NCI-H345 treated with DMSO at 0.1 percent for 48 hours (cell line): ENCODE measurements around the gene RBPJ.
A peak's percentile ranks its signal among the peaks of the same experiment; 100 is the strongest.
"Not testable (repeated sequence)": the region's sequence is repeated elsewhere in the genome, so short reads cannot be mapped to it uniquely, and the experiment has no call there.

ENCODE experiments used
- DNase-seq: peaks from one replicate; lab custom pipeline; 2025; ENCODE audit not compliant: unreplicated experiment; lab: John Stamatoyannopoulos, UW

Gene RBPJ

DNA sequence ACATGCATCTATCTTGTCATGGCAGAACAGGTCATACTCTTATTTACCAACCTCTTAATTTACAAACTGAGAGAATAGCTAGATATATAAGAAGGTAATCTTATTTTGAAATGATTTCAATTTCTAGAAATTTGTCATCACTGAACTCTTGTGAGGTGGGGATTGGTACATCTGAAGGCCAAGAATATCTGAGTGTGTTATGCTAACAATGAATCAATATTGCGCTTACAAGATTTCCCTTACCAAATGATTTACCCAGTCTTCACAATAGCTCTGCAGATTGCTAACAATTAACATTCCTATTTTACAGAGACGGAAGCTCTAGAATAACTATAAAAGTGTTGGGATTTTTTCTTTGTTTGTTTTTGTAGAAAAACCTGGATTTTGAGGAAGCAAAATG lies 48.3 kb downstream of the RBPJ start:
- no peak for DNase-seq

DNA sequence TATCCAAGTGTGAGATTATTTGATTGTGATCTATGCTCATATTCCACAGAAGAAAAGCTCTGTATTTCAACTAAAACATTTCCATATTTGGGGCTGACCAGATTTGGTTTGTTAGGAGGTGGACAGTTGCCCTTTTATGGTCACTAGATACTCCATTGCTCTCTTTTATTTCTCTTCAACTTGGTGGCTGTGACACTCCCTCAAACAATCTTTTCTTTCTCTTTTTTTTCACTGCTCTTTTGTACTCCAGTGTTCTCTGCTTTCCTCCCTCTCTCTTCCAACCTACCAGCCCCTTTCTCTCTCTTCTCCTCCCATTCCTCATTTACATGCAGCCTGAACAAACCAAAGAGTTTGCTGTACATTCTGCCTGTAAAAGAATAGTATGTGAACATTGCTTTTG lies 48.8 kb downstream of the RBPJ start:
- DNase-seq, result no peak

DNA sequence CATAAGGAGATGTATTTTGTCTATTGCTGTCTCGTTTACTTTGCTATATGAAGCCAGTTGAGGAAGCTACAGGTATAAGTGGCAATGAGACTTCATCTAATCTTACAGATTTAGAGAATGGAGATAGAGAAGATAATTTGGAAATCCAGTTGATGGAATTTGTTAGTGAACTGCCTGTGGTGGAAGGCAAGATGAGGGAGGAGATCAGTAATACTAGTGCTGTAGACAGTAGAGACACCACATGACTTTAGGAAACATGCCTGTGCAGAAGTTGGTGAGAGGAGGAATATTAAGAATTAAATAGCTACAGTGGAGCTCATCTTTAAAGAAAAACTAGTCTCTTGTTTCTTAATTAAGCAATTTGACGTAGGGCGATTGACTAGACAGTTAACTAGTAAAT lies 51.3 kb downstream of the RBPJ start:
- no peak for DNase-seq

DNA sequence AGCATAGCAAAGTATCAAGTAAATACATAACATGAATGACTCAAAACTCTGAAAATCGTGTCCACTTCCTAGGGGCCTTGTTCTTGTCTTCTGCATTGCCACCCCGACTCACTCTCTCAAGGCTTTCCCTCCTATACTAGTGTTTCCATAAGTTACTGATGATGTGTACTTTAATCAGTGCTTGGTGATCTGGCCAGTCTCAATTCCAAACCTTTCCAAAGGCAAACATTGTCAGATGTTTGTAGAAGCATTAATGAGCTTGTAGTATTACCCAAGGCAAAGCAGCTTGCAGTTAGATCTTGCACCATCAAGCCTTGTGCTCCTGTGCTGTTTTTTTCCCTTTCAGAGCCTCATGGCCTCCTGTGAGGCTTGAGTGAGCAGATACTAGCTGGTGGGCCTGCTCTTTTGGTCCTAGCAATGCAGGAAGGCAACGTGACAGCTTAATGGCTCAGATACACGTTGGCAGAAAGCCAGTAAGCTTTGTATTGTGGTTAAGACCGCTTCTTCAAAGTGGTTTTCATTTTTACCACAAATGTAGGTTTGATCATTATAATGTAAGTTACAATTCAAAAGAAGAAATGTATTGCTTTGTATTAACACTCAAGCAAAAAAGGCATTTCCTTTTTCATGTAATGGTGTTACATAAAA lies 51.8 kb downstream of the RBPJ start:
- peak; percentile 23 for DNase-seq

DNA sequence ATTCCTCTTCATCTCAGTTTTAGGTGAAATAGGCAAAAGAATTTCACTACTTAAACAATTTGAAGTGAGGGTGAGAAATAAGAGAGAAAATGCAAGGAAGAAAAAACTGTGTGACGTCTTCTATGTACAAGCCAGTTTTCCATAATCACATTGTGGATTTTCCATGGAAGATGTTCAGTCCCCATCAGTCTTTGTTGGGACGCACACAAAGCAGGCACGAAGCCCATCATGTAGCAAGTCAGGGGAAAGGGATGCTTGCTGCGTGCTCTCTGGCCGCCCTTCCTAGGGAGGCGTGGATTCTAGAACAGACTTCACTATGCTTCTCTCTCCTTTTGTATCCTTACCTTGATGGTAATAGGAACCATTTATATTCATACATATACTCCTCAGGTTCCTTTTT lies 54.7 kb downstream of the RBPJ start:
- no peak for DNase-seq

DNA sequence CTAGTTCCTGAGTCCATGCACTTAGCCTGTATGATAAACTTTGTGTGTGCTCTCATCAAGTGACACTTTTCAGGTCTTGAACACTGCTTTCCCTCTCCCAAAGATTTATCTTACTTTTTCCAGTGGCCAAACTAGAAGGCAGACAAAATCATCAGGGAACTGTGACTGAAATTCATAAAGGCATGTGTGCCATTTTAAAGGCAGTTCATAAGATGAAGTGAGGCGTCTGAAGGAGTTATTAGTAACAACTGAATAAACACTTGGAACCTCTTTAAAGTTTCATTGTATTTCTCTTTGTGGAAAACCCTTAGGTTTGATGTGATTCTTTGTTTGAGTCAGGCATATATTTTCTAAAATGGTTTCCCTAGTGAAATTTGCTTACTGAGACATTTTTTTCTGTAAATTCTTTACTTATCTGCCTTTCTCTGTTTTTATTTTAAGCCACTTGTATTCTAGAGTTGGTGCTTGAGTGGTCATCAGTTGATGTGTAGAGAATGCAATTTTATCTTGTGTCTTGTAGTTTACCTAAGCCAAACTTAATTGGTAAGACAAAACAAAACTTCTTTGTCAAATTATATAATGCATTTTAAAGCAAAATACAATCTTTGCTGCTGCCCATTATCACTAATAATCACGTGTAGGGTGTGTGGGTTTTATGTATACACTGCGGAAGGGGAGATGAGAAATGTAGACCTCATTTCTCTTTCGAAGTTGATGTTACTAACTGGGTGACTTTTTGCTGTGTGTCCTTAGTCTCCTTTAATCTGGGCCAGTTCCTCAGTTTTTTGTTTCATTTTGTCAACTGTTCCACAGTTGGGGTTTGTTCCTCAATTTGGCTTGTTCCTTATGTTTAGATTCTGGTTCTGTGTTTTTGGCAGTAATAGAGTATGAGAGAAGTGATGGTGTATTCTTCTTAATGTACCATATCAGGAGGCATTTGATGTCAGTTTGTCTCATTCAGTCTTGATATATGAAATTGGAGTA lies 56.8 kb downstream of the RBPJ start:
- no peak for DNase-seq

DNA sequence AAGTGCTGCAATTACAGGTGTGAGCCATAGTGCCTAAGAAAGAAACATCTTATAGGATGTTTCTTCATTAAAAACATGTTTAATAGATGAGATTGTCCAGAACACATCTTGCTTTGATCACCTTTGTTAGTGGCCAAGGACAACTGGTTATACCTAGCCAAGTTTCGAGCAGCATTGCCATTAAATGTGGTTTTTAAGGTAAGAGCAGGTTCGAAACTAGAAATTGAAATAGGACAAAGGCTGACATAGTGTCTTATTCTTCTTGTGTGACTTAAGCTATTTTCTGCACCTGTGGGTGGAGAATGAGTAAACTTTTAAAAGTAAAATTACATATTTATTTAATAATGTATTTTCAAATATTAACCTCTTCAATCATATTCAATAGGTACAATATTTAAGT lies 59.0 kb downstream of the RBPJ start:
- DNase-seq, result no peak

DNA sequence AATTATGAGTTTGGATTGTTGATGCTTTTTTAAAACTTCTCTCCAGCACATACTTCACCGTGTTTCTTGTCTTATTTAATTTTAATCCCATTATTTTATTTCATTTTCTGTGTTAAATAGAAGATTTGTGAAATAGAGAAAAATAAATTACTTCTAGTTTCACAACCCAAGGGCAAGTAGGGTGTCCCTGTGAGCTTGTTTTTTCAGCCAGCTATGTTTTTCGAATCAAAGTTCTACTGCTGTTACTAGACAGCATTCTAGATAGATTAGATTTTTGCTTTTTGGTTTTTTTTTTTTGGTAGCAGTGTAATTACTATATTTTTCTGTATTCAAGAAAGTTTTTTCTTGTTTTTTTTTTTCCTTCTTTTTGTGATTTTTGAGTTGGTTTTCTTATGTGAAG lies 59.9 kb downstream of the RBPJ start:
- no peak for DNase-seq

DNA sequence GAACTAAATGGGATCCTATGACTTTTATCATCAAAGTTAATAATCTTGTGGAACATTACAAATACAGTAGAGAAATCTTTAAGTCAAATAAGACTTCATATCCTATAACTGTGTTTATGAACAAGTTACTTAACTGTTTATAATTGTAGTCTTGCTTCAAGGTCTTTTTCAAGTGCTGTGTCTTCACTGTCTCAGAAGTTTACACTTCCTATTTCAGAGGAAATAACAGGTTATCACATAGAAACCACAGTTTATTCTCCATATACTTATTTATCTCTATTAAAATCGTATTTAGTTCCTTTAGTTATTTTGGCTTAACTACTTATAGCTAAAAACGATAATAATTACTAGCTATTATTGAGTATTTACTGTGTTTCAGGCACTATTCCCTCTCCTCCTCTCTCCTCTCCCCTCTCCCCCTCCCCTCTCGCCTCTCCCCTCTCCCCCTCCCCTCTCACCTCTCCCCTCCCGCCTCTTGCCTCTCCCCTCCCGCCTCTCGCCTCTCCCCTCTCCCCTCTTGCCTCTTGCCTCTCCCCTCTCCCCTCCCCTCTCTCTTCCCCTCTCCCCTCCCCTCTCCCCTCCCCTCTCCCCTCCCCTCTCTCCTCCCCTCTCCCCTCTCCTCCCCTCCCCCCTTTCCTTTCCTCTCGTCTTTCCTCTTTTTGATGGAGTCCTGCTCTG lies 63.7 kb downstream of the RBPJ start:
- DNase-seq, result no peak

DNA sequence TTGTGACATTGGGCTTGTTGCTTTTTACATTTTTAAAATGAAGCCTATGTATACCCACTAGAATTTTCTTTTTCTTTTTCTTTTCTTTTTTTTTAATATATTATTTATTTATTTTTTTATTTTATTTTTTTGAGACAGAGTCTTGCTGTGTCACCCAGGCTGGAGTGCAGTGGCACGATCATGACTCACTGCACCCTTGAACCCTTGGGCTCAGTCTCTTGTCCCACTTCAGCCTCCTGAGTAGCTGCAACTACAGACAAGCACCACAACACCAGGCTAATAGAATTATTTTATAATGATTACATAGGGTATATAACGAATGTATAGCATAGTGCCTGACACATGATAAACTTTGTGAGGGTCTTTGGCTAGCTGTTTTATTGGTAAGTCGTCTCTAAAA lies 64.9 kb downstream of the RBPJ start:
- no peak for DNase-seq

DNA sequence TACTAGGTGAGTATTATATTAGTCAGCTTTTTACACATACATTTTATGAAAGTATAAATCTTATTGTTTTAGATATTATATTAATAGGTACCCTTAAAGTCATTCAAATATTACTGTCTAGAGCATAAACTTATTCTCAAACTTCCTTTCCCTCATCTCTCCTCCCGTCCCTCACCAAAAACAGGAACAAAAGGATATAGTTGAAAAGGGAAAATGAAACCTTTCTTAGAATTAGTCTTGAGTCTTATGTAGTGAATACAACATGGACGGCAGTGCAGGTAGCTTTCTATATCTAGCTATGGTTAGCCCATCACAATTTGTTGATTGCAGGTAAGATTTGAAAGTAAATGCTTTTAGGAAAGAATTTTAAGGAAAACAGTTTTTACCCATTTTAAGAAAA lies 65.6 kb downstream of the RBPJ start:
- no peak for DNase-seq

DNA sequence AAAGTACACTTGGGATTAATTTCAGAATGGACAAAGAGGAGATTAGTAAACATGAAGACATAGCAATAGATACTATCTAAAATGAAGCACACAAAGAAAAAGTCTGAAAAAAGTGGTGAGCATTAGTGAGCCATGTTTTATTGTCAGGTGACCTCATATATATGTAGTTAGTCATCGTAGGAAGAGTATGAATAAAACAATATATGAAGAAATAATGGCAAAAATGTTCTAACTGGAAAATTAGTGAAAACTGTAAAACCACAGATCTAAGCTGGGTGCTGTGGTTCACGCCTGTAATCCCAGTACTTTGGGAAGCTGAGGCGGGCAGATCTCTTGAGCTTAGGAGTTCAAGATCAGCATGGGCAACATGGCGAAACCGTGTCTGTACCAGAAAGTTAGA lies 67.9 kb downstream of the RBPJ start:
- no peak for DNase-seq

DNA sequence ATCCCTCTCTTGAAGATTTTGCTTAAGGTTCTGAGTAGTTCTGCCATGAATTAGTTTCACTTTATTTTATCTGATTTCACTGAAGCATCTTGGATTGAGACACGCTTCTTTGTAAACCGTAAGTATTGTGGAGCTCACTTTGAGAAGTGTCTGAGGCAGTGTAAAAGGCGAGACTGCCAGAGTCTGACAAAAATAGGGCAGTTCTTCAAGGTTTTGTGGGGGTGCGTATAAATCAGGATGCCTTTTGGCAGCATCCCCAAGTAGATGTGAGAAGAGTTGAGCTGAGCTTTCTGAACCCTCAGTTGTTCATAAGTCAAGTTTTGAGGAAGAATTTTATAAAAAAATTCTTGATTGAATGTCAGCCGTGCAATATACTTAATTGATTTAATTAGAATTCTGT lies 76.3 kb downstream of the RBPJ start:
- no peak for DNase-seq

DNA sequence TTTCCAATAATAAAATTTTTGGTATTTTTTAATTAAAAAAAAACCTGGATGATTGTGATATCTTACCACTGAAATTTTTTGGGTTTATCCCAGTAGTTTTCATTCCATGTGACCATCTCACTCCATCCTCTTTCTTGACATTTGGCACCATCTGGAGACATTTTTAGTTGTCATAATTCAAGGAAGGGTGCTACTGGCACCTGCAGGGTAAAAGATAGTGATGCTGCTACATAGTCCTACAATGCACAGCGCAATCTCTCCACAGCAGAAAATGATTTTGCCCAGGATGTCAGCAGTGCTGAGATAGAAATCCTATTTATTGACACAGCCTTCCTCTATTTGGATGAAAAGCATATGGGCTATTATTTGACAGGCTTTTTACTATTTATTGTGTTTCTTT lies 79.3 kb downstream of the RBPJ start:
- DNase-seq, result no peak

DNA sequence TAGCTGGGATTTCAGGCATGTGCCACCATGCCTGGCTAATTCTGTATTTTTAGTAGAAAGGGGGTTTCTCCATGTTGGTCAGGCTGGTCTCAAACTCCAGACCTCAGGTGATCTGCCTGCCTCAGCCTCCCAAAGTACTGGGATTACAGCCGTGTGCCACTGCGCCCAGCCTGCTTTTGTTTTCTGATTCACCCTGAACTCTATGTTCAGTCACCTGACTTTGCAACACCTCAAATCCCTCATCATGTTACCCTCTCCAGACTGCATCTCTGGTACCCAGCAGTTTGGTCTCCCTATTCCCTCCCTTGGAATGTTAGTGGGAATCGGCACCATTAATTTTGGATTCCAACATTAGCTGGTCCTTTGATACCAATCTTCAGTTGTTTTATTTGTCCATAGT lies 81.2 kb downstream of the RBPJ start:
- DNase-seq, result not testable (repeated sequence)

DNA sequence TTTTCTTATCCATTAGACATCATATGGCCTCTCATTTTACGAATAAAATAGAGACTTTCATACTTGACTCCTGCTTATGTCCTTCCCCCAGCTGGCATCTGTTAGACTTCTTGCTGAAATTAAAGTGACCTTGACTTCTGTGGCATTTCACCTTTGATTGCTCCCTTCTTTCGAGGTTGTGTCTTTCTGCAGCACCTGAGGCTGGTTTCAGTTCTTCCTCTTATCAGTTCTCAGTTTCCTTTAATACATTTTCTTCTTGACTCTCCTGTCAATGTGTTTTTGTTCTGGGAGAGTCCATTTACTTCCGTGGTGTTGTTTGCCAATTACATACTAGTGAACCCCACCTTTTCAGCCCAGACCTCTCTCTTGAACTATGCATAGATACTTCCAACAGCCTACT lies 81.6 kb downstream of the RBPJ start:
- no peak for DNase-seq

DNA sequence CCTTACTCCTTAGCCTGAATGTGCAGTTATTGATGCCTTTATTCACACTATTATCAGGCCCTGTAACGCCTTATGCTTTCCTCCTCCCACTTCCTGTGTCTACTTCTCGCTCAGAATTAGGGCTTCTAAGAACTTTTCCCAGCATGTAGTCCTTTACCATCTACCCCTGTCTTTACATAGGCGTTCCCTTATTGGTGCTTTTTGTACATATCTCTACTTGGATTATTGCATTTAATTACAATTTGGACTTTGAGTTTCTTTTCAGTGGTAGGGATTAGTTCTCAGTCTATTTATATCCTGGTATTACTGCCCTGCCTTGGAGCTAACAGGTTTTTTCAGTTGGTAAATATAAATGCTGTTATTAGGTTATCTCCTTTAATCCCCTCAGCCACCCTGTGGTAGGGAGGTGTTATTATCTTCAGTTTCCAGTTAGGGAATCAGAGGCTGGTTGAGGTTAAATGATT lies 84.0 kb downstream of the RBPJ start:
- DNase-seq, result no peak

DNA sequence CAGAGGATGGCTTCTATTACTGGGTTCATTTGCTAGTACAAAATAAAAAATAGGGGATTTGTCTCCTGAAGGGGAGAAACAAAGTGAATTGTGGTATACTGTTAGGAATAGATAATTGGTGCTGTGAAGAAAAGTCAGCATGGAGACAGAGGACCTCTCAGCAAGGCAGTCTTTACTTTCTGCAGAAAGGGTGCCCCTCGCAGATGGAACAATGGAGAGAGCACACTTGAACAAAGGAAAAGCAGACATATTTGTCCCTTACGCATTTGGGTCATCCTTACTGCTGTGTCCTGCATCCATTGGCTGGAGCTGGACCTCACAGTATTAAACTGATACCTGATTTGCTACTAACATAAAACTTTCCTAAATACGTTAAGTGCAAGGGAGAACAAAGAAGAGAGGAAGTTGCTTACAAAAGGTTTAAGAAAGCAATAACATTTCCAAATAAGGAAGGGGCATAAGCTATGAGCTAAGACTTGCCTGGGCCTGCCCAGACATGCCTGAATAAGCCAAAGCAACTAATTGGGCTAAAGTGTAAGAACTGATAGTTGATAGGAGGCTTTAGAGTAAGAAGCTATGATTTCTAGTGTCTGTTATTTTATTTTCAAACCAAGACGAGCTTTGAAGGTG lies 85.6 kb downstream of the RBPJ start:
- no peak for DNase-seq

DNA sequence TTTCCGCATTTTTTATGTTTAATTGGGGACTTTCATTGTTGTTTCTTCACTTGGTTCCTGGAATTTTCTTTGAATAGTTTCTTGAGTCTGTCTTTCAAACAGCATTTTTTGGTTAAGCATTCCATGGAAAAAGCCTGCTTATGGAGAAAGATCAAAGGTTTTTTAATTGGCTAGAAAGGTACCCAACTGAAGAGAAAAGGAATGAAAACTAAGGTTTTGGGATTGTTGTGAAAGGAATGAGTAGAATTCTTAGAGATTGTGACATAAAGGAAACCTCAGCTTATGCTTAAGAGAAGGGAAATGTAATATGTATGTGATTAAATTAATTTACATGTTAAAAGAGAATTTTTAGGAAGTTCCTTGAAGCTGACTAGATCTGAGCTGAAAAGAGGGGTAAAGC lies 86.7 kb downstream of the RBPJ start:
- DNase-seq, result no peak

DNA sequence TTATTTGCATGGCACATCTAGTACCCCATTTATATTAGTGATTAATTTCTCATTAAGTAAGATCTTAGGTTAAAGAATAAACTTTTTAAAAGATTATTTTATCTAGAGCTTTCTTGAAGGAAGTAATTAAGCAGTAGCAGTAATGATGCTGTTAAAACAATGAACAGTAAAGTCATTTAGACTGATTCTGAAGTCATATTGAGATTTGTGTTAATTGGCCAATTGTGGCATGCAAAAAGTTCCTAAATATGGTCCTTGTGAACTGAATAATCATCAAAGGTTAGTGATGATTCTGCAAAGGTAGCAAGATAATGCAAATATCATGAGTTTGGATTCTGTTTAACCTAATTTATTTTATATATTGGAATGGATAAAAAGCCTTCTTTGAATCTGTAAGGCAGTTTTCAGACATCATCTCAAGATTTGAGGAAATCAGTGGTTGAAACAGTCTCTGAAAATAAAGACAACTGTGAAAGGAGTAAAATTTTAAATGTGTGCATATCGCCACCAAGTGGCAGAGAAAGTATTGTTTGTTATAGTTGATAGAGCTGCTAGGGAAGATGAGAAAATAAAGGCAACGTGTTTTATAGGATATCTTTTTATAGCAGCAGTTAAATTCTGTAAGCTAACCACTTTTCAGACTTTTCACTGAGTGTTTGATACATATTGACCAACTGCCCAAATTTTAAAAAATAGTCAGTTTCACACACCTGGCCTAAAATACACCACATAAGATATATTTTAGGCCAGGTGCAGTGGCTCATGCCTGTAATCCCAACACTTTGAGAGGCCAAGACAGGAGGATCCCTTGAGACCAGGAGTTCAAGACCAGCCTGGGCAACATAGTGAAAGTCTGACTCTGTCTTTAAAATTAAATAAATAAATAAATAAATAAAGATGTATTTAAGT lies 89.8 kb downstream of the RBPJ start:
- peak; percentile 49 for DNase-seq
